Natural killer cell (primary cell): ENCODE results near the gene RTL5. TPM values are rescaled to one million over a fixed set of nuclear protein-coding genes. Genes with fewer than 3 reads are reported as not detected.

Experiments used
- ATAC-seq, 3 donors: fragments of 150-1000 bp in 2 of 3; fragments of 200-7000 bp in 1 of 3; cut with Tn5 transposase; 1 replicate in 1 of 3; 2 replicates in 2 of 3; pipeline ENCODE4 v1.10.0; 2021; ENCODE audit warnings: mild to moderate bottlenecking in 2 of 3, moderate library complexity in 2 of 3
- DNase-seq, 2 donors: peaks; one replicate each; pipeline versions ENCODE4 v3.0.0 to v3.0.0-alpha.2; 2013 to 2021; ENCODE audit warnings: mixed read lengths in 1 of 2
- H3K27ac ChIP-seq: one replicate; pipeline ENCODE4 v1.5.1; 2013; ENCODE audit warnings: mild to moderate bottlenecking, low read length
- H3K27me3 ChIP-seq: one replicate; pipeline ENCODE4 v1.6.1; 2013; ENCODE audit warnings: low read length; ENCODE audit not compliant: control insufficient read depth, insufficient read depth
- H3K36me3 ChIP-seq: one replicate; pipeline ENCODE4 v1.6.1; 2013; ENCODE audit warnings: low read length; ENCODE audit not compliant: control insufficient read depth, insufficient read depth
- H3K4me1 ChIP-seq: one replicate; pipeline ENCODE4 v1.6.1; 2013; ENCODE audit warnings: low read length; ENCODE audit not compliant: control insufficient read depth, insufficient read depth
- H3K4me3 ChIP-seq: one replicate; pipeline ENCODE4 v1.5.1; 2013; ENCODE audit warnings: low read length
- H3K9me3 ChIP-seq: one replicate; pipeline ENCODE4 v1.6.1; 2013; ENCODE audit warnings: low read length; ENCODE audit not compliant: control insufficient read depth, insufficient read depth
- H3K27ac Mint-ChIP-seq, 2 donors: one replicate each; pipeline ENCODE4 v1.8.0; 2022; ENCODE audit warnings: mild to moderate bottlenecking in 2 of 2, mixed read lengths in 2 of 2, moderate library complexity in 1 of 2
- H3K27me3 Mint-ChIP-seq, 2 donors: one replicate each; pipeline ENCODE4 v1.8.0; 2022; ENCODE audit warnings: low read depth in 2 of 2, mixed read lengths in 2 of 2
- H3K36me3 Mint-ChIP-seq: one replicate; pipeline ENCODE4 v1.8.0; 2022; ENCODE audit warnings: mixed read lengths
- H3K4me1 Mint-ChIP-seq, 2 donors: one replicate each; pipeline ENCODE4 v1.8.0; 2022; ENCODE audit warnings: mixed read lengths in 2 of 2
- H3K4me3 Mint-ChIP-seq: one replicate; pipeline ENCODE4 v1.8.0; 2022; ENCODE audit warnings: mild to moderate bottlenecking, moderate library complexity, mixed read lengths
- H3K9me3 Mint-ChIP-seq, 2 donors: one replicate each; pipeline ENCODE4 v1.8.0; 2022; ENCODE audit warnings: mixed read lengths in 2 of 2
- WGBS: methylation state at CpG from one replicate; pipeline ENCODE4 v1.1.7; 2013; ENCODE audit warnings: missing lambda C conversion rate; ENCODE audit not compliant: insufficient coverage; 5-methylcytosine and 5-hydroxymethylcytosine counted together
- intact Hi-C: fragments of 100-400 bp; cut with micrococcal nuclease; formaldehyde crosslinking; loops from one replicate; pipeline ENCODE4 v1.14.2; 2022
- total RNA-seq, 4 donors: library from RNA; stranded (reverse); fragments of 120-200 nt in 1 of 4; gene quantifications; one replicate each; pipeline versions ENCODE4 v1.2.3 to v1.2.4, GENCODE V29; 2013 to 2022
- TF ChIP-seq, protein P1 (sequence below): fragments of 200-600 bp; IDR thresholded peaks from one replicate; pipeline ENCODE4 v1.8.0; 2022; ENCODE audit warnings: antibody characterized with exemption

RTL5 gene
- total RNA-seq, 3 donors from 2014 or later (not counting 1 experiment from before 2014, with no cell fraction given) = 1.3 to 1.8 (median 1.7) TPM

DNA sequence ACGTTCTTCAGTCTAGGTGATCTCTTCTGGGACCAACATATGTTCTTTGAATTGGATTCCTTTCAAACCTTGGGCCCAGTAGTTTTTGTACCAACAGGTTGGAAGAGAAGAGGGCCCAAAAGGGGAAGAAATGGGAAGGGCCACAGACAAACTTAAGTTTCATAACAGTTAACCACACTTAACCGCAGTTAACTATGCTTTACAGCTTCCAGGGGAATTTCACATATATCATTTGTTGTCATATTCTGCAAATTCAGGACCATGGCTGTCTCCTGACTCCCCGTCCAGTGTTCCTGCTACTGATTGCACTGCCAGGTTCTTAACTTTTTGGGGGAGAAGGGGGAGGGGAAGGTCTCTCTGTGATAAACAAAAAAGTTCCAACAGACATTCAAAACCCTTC, 34.6 kb downstream of the RTL5 start:
- ATAC-seq = no peak

DNA sequence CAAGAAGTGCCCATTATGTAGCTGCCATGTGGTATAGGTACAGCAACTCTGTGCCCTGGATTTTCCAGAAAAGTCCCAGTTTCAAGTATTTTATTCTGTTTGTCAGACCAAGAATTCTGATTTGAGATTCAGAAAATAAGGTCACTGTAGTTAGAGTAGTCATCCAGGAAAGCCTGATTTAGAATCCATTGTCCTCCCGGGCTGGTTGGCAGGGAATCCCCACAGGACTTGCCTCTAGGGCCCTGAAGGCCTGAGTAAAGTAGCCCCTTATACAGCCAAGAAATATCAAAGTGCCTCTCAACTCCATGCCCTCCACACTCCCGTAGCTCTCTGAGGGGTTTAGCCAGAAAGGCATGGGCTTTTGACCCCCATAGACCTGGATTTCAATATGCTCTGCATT, 36.3 kb downstream of the RTL5 start:
- H3K27ac Mint-ChIP-seq = peak overlapping the region; percentile 70 to 83
- no peaks in the 10 kb centered on the region for H3K36me3 Mint-ChIP-seq
- H3K27me3 Mint-ChIP-seq = peaks cover 2 to 39% of the 10 kb centered on the region in 2 donors
- H3K4me1 Mint-ChIP-seq = peaks cover 22 to 32% of the 10 kb centered on the region in 2 donors
- Histone ChIP-seq H3K4me1 (peaks cover 34% of the 10 kb centered on the region), H3K27ac (peak overlapping the region; percentile 65), H3K4me3 (no peak overlapping the region), H3K36me3 (no peaks in the 10 kb centered on the region), H3K27me3 (no peaks in the 10 kb centered on the region), H3K9me3 (no peaks in the 10 kb centered on the region)
- DNase-seq = no peak
- ATAC-seq = no peak
- no peaks in the 10 kb centered on the region for H3K9me3 Mint-ChIP-seq
- intact Hi-C loops = no loop called here
- H3K4me3 Mint-ChIP-seq = no peak overlapping the region
- TF ChIP-seq, protein P1, sequence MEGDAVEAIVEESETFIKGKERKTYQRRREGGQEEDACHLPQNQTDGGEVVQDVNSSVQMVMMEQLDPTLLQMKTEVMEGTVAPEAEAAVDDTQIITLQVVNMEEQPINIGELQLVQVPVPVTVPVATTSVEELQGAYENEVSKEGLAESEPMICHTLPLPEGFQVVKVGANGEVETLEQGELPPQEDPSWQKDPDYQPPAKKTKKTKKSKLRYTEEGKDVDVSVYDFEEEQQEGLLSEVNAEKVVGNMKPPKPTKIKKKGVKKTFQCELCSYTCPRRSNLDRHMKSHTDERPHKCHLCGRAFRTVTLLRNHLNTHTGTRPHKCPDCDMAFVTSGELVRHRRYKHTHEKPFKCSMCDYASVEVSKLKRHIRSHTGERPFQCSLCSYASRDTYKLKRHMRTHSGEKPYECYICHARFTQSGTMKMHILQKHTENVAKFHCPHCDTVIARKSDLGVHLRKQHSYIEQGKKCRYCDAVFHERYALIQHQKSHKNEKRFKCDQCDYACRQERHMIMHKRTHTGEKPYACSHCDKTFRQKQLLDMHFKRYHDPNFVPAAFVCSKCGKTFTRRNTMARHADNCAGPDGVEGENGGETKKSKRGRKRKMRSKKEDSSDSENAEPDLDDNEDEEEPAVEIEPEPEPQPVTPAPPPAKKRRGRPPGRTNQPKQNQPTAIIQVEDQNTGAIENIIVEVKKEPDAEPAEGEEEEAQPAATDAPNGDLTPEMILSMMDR = no peak
- 72% methylated on average over 2 of the region's 2 CpGs for WGBS

More for the DNA sequence above, 34.6 kb downstream of the RTL5 start:
- H3K9me3 ChIP-seq = no peaks in the 10 kb centered on the region
- H3K27me3 ChIP-seq = no peaks in the 10 kb centered on the region
- no peak overlapping the region for H3K4me3 ChIP-seq
- no peaks in the 10 kb centered on the region for H3K36me3 ChIP-seq
- H3K4me1 ChIP-seq = peaks cover 50% of the 10 kb centered on the region
- TF ChIP-seq, protein P1 = no peak
- WGBS = 40% methylated on average over 1 of the region's 3 CpGs
- no peak for DNase-seq
- Mint-ChIP-seq H3K36me3 (no peaks in the 10 kb centered on the region), H3K4me1 (peaks cover 38 to 49% of the 10 kb centered on the region in 2 donors), H3K27me3 (peaks cover 2 to 36% of the 10 kb centered on the region in 2 donors), H3K9me3 (no peaks in the 10 kb centered on the region), H3K27ac (no peak overlapping the region), H3K4me3 (no peak overlapping the region)
- no peak overlapping the region for H3K27ac ChIP-seq
- intact Hi-C loops = no loop called here

DNA sequence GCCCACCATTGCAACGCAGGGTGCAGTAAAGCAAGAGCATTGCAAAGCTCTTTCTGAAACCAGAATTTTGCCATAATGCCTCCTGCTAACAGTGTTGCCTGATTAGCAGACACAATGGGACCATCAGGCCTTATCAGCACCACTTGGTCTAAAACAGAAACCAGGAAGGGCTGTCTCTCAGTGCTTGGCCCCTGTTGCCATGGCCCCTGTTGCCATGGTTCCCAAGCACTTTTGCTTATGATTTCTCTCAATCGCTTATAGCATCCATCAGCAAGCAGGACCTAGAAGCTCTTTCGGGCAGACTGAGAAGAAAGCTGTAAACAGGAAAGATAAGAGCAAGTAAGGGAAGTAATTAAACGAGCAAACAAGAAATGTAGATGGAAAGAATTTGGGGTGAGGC, 36.8 kb downstream of the RTL5 start:
- TF ChIP-seq, protein P1 = no peak
- no peaks in the 10 kb centered on the region for H3K9me3 ChIP-seq
- ATAC-seq = peak; percentile 89 to 97 (median 94)
- intact Hi-C loops = no loop called here
- H3K27ac Mint-ChIP-seq = peak overlapping the region; percentile 70 to 83
- DNase-seq = peak; percentile 63 to 86
- H3K4me1 Mint-ChIP-seq = peaks cover 17 to 27% of the 10 kb centered on the region in 2 donors
- WGBS = 29% methylated on average over 3 of the region's 4 CpGs
- H3K9me3 Mint-ChIP-seq = no peaks in the 10 kb centered on the region
- H3K4me1 ChIP-seq = peaks cover 30% of the 10 kb centered on the region
- no peaks in the 10 kb centered on the region for H3K27me3 ChIP-seq
- no peaks in the 10 kb centered on the region for H3K36me3 ChIP-seq
- H3K36me3 Mint-ChIP-seq = no peaks in the 10 kb centered on the region
- no peak overlapping the region for H3K4me3 ChIP-seq
- H3K4me3 Mint-ChIP-seq = peak overlapping the region; percentile 2
- peak overlapping the region; percentile 65 for H3K27ac ChIP-seq
- peaks cover 2 to 39% of the 10 kb centered on the region in 2 donors for H3K27me3 Mint-ChIP-seq

DNA sequence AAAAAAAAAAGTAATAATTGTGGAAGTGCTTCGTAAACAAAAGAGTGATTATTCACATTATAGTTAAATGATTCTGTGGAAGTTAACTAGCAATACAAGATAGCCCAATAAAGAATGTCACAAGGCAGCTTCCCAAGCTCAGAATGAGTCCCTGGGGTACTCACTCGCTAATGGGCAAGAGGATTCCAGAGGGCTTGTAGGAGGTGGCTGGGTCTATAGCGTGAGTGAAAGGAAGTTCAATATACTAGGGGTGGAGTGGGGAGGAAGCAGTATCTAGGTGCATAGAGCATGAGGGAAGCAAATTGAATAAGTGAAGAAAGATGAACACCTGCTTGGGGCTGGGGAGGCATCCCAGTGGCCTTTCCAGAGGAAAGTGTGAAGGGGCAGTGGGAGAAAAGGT, 42.5 kb downstream of the RTL5 start:
- peaks cover 6 to 15% of the 10 kb centered on the region in 2 donors for H3K4me1 Mint-ChIP-seq
- 86% methylated on average over 3 of the region's 3 CpGs for WGBS
- Histone ChIP-seq H3K4me3 (no peak overlapping the region), H3K4me1 (no peaks in the 10 kb centered on the region), H3K36me3 (no peaks in the 10 kb centered on the region), H3K27me3 (no peaks in the 10 kb centered on the region), H3K27ac (no peak overlapping the region), H3K9me3 (no peaks in the 10 kb centered on the region)
- no peaks in the 10 kb centered on the region for H3K36me3 Mint-ChIP-seq
- H3K27me3 Mint-ChIP-seq = peaks cover 2 to 53% of the 10 kb centered on the region in 2 donors
- DNase-seq = no peak
- no peak for ATAC-seq
- TF ChIP-seq, protein P1 = no peak
- H3K4me3 Mint-ChIP-seq = no peak overlapping the region
- intact Hi-C loops = no loop called here
- H3K27ac Mint-ChIP-seq = no peak overlapping the region
- no peaks in the 10 kb centered on the region for H3K9me3 Mint-ChIP-seq
